T-cell (primary cell): Measurements from ENCODE around the gene CDHR1. TPM values are rescaled to one million over a fixed set of nuclear protein-coding genes. Genes with fewer than 3 reads are reported as not detected.

Experiments
- ATAC-seq, 4 experiments: fragments of 200-7000 bp in 3 of 4; fragments of 150-1000 bp in 1 of 4; cut with Tn5 transposase; replicated peaks in 1 of 4; 1 replicate in 3 of 4; 2 replicates in 1 of 4; pipeline ENCODE4 v1.10.0; 2021; ENCODE audit warnings: moderate library complexity in 3 of 4, mild to moderate bottlenecking in 2 of 4, moderate number of reproducible peaks in 1 of 4
- CTCF ChIA-PET, 2 donors: fragments of 300-600 bp; sonication (Branson Sonifier 250); formaldehyde crosslinking; loops; one replicate each; lab custom pipeline; 2022; ENCODE audit warnings: antibody characterized with exemption in 2 of 2; lab: Charles Lee
- POLR2A ChIA-PET, 2 donors: fragments of 300-600 bp; sonication (Branson Sonifier 250); formaldehyde crosslinking; loops; one replicate each; lab custom pipeline; 2022; ENCODE audit warnings: antibody characterized with exemption in 2 of 2; lab: Charles Lee
- DNase-seq, 35 experiments: peaks; one replicate each; pipeline versions ENCODE4 v3.0.0 to v3.0.0-alpha.2; 2013 to 2023
- H3K27ac ChIP-seq: one replicate; pipeline ENCODE4 v1.5.1; 2013; ENCODE audit warnings: low read length
- H3K27me3 ChIP-seq, 2 experiments: replicated peaks in 1 of 2; 1 replicate in 1 of 2; 2 replicates in 1 of 2; pipeline versions ENCODE4 v1.6.1 to v1.7.0; 2013; ENCODE audit warnings: low read length in 1 of 2, mixed read lengths in 1 of 2; ENCODE audit not compliant: control insufficient read depth in 2 of 2, insufficient read depth in 2 of 2; ENCODE audit errors: extremely low read depth in 1 of 2
- H3K36me3 ChIP-seq, 2 donors: 1 replicate in 1 of 2; 2 replicates in 1 of 2; pipeline versions ENCODE4 v1.6.1 to v1.7.0; 2013; ENCODE audit warnings: low read length in 1 of 2; ENCODE audit not compliant: control insufficient read depth in 2 of 2, insufficient read depth in 1 of 2; ENCODE audit errors: extremely low read depth in 1 of 2
- H3K4me1 ChIP-seq, 2 experiments: 1 replicate in 1 of 2; 2 replicates in 1 of 2; pipeline versions ENCODE4 v1.6.1 to v1.7.0; 2013; ENCODE audit warnings: low read length in 2 of 2, mixed read lengths in 1 of 2; ENCODE audit not compliant: insufficient read depth in 2 of 2, control insufficient read depth in 1 of 2; ENCODE audit errors: extremely low read depth in 1 of 2
- H3K4me3 ChIP-seq, 2 donors: 1 replicate in 1 of 2; 2 replicates in 1 of 2; pipeline versions ENCODE4 v1.5.1 to v1.7.0; 2013; ENCODE audit warnings: mild to moderate bottlenecking in 2 of 2, low read length in 1 of 2, moderate library complexity in 1 of 2; ENCODE audit not compliant: control insufficient read depth in 1 of 2; ENCODE audit errors: extremely low read depth in 1 of 2
- H3K9me3 ChIP-seq: 2 replicates; pipeline ENCODE4 v1.7.0; 2013
- H3K27ac Mint-ChIP-seq, 2 donors: one replicate each; pipeline ENCODE4 v1.8.0; 2020 to 2021; ENCODE audit warnings: mild to moderate bottlenecking in 2 of 2, mixed read lengths in 2 of 2
- H3K27me3 Mint-ChIP-seq, 2 donors: one replicate each; pipeline ENCODE4 v1.8.0; 2021 to 2022; ENCODE audit warnings: mixed read lengths in 2 of 2
- H3K36me3 Mint-ChIP-seq: one replicate; pipeline ENCODE4 v1.8.0; 2021; ENCODE audit warnings: mixed read lengths
- H3K4me1 Mint-ChIP-seq, 3 donors: one replicate each; pipeline ENCODE4 v1.8.0; 2020 to 2022; ENCODE audit warnings: mixed read lengths in 3 of 3, mild to moderate bottlenecking in 1 of 3
- H3K4me3 Mint-ChIP-seq, 3 donors: one replicate each; pipeline ENCODE4 v1.8.0; 2020 to 2022; ENCODE audit warnings: mild to moderate bottlenecking in 3 of 3, mixed read lengths in 3 of 3, moderate library complexity in 3 of 3
- H3K9me3 Mint-ChIP-seq, 3 donors: one replicate each; pipeline ENCODE4 v1.8.0; 2020 to 2022; ENCODE audit warnings: mixed read lengths in 3 of 3
- WGBS: methylation state at CpG from one replicate; pipeline ENCODE4 v1.1.5; 2013; ENCODE audit warnings: missing lambda C conversion rate; ENCODE audit not compliant: insufficient coverage; 5-methylcytosine and 5-hydroxymethylcytosine counted together
- total RNA-seq, 35 experiments: library from RNA in 6 of 35; stranded (reverse) in 6 of 35; fragments of 120-200 nt in 1 of 35; gene quantifications; one replicate each; pipeline versions ENCODE4 v1.2.1 to v1.2.4 and lab custom pipeline; 2013 to 2026

The CDHR1 gene
- total RNA-seq, 5 donors from 2014 or later (not counting 1 experiment from before 2014, with no cell fraction given) = 0.41 to 2.1 (median 1.1) TPM

DNA sequence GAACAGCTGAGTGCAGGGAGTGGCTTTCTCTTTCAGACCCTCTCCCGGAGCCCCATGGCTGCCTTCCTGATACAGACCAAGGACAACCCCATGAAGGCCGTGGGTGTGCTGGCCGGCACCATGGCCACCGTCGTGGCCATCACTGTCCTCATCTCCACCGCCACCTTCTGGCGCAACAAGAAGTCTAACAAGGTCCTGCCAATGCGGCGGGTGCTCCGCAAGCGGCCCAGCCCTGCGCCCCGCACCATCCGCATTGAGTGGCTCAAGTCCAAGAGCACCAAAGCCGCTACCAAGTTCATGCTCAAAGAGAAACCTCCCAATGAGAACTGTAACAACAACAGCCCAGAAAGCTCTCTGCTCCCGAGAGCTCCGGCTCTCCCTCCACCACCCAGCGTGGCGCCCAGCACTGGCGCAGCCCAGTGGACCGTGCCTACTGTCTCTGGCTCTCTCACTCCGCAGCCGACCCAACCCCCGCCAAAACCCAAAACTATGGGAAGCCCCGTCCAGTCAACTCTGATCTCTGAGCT is 19.8 kb downstream of the CDHR1 start:
- Histone ChIP-seq H3K27me3 (peaks cover 0 to 12% of the 10 kb centered on the region in 2 experiments), H3K4me3 (no peak overlapping the region), H3K27ac (no peak overlapping the region), H3K36me3 (no peaks in the 10 kb centered on the region), H3K9me3 (no peaks in the 10 kb centered on the region), H3K4me1 (no peaks in the 10 kb centered on the region)
- Mint-ChIP-seq H3K27ac (no peak overlapping the region), H3K4me3 (peak overlapping the region in 1 of 3 donors; percentile 47), H3K36me3 (no peaks in the 10 kb centered on the region), H3K27me3 (peaks cover 0 to 4% of the 10 kb centered on the region in 2 donors), H3K4me1 (no peaks in the 10 kb centered on the region), H3K9me3 (peaks cover 0 to under 1% (median 0%) of the 10 kb centered on the region in 3 donors)
- WGBS = 84% methylated on average over 19 of the region's 25 CpGs
- ATAC-seq (no peak), DNase-seq (no peak)
- POLR2A ChIA-PET = no interaction called here
- CTCF ChIA-PET = interaction anchor here in 1 of 2 donors (0.6 kb wide), 1 partner anchor 66 kb away, joined by 3 read pairs; no protein-coding TSS in a partner anchor

DNA sequence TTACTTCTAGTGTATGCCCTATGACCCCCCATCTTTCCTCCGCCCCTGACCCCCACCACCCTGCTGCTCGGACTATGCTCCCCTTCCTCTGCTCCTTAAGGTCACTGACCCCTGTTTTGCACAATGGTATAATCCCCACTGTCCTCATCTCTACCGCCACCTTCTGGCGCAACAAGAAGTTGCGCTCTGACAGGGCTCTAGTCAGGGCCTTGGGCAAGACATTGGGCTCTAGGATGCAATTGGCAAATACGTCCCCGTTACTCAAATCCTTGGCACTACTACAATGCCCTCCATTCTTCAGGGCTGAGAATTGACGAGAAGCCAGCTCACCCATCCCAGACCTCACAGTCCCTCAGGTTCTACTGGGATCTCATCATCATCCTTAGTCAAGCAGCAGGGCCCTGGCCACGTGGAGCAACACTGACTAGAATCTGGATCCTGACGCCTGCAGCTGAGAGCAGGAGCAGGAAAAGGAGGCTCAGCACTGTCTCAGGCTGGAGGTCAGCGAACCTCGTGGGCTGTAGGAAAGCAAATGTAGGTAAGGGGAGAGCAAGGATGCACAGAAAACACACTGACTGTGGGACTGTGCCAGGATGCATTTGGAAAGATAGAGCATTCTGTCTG is 20.4 kb downstream of the CDHR1 start:
- peak in 14 of 35 experiments; percentile 12 to 47 (median 21) for DNase-seq
- Mint-ChIP-seq H3K27ac (no peak overlapping the region), H3K4me1 (no peaks in the 10 kb centered on the region), H3K4me3 (peak overlapping the region in 1 of 3 donors; percentile 47), H3K9me3 (peaks cover 0 to 6% (median 4%) of the 10 kb centered on the region in 3 donors), H3K27me3 (peaks cover 2 to 4% of the 10 kb centered on the region in 2 donors), H3K36me3 (no peaks in the 10 kb centered on the region)
- Histone ChIP-seq H3K27me3 (peaks cover 0 to 12% of the 10 kb centered on the region in 2 experiments), H3K9me3 (no peaks in the 10 kb centered on the region), H3K27ac (no peak overlapping the region), H3K4me1 (no peaks in the 10 kb centered on the region), H3K36me3 (no peaks in the 10 kb centered on the region), H3K4me3 (no peak overlapping the region)
- ChIA-PET CTCF (interaction anchor here (0.6 to 0.9 kb wide), 3 partner anchors 9 to 67 kb away, joined by 3 to 10 read pairs (median 3); no protein-coding TSS in a partner anchor), POLR2A (interaction anchor here in 1 of 2 donors (0.7 kb wide), 1 partner anchor 46 kb away, joined by 3 read pairs; no protein-coding TSS in a partner anchor)
- 57% methylated on average over 9 of the region's 12 CpGs for WGBS
- peak in 2 of 4 experiments; percentile 40 to 62 for ATAC-seq

DNA sequence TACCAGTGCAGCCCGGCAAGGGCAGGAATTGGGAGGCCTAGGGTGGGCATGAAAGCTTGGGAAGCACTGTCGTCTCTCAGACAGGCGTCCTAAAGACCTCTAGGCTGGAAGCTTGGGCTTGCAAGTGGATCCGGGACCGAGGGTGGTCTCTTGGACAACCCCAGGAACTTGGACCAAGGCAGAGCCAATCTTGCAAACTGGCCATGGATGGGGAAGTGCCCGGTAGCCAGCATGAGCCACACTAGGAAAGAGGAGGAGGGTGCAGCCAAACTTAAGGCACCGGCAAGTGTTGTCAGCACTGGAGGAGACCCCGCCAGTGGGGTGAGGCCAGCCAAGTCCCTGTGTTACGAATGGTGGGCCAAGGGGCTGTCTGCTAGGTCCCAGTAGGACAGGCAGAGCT is 22.5 kb downstream of the CDHR1 start:
- POLR2A ChIA-PET = no interaction called here
- Histone ChIP-seq H3K4me3 (no peak overlapping the region), H3K27me3 (peaks cover 0 to 7% of the 10 kb centered on the region in 2 experiments), H3K4me1 (no peaks in the 10 kb centered on the region), H3K27ac (no peak overlapping the region), H3K36me3 (no peaks in the 10 kb centered on the region), H3K9me3 (no peaks in the 10 kb centered on the region)
- Mint-ChIP-seq H3K4me1 (no peaks in the 10 kb centered on the region), H3K4me3 (no peak overlapping the region), H3K36me3 (no peaks in the 10 kb centered on the region), H3K27me3 (peaks cover 11 to 12% of the 10 kb centered on the region in 2 donors), H3K27ac (no peak overlapping the region), H3K9me3 (peaks cover 0 to 6% (median 4%) of the 10 kb centered on the region in 3 donors)
- no peak for ATAC-seq
- CTCF ChIA-PET = interaction anchor here (0.8 to 1.2 kb wide), 3 partner anchors 8 to 32 kb away, joined by 3 read pairs; partner anchors contain the start of gene LRIT2 (in 1 of the 2)
- no peak for DNase-seq
- 79% methylated on average over 9 of the region's 9 CpGs for WGBS

DNA sequence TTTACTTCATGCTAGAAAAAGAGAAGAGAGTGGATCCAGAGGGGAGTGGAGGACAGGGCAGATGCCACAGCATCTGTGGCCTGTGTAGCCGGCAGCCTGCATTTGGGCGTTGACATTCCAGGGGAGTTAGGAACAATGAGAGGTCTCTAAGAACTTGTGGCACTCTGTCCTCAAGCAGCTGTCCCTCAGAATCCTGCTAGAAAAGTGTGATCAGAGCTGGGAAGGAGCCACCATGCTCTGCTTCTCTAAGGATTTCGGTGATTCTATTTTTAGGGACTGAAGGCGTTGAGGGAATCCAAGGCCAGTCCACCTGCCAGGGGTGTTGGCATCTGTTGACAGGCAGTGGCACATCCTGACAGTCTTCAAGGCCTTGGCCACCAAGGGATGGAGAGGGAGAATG is 23.4 kb downstream of the CDHR1 start:
- Histone ChIP-seq H3K4me3 (no peak overlapping the region), H3K4me1 (no peaks in the 10 kb centered on the region), H3K36me3 (no peaks in the 10 kb centered on the region), H3K27me3 (peaks cover 0 to 13% of the 10 kb centered on the region in 2 experiments), H3K27ac (no peak overlapping the region), H3K9me3 (no peaks in the 10 kb centered on the region)
- H3K9me3 Mint-ChIP-seq = peaks cover 0 to 6% (median 4%) of the 10 kb centered on the region in 3 donors
- ATAC-seq = no peak
- peak in 1 of 35 experiments; percentile 17 for DNase-seq
- WGBS = 98% methylated on average over 4 of the region's 4 CpGs
- H3K4me1 Mint-ChIP-seq = no peaks in the 10 kb centered on the region
- ChIA-PET POLR2A (no interaction called here), CTCF (interaction anchor here in 1 of 2 donors (0.5 kb wide), 1 partner anchor 25 kb away, joined by 3 read pairs; no protein-coding TSS in a partner anchor)
- no peaks in the 10 kb centered on the region for H3K36me3 Mint-ChIP-seq
- H3K27ac Mint-ChIP-seq = no peak overlapping the region
- peaks cover 12 to 18% of the 10 kb centered on the region in 2 donors for H3K27me3 Mint-ChIP-seq
- H3K4me3 Mint-ChIP-seq = no peak overlapping the region

DNA sequence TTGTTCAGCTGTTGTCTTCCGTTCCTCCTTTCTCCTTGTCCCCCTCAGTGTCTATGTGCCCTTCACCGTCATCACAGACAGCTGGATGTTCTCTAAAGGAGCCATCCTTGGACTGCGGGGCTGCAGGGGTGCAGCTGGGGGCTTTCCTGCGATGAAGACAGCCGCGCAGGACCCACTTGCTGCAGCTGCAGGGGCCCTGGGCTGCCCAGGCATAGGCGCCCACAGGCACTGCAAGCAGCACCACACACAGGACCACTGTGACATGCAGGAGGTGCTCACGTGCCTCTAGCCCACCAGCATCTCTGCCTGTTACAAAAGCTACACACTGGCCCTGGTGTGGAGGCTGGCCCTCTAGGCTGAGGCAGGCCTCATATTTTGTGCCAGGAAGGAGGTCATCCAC is 27.6 kb downstream of the CDHR1 start:
- H3K4me3 Mint-ChIP-seq = no peak overlapping the region
- 79% methylated on average over 7 of the region's 8 CpGs for WGBS
- peaks cover 0 to 6% (median 4%) of the 10 kb centered on the region in 3 donors for H3K9me3 Mint-ChIP-seq
- no peaks in the 10 kb centered on the region for H3K4me1 Mint-ChIP-seq
- no peaks in the 10 kb centered on the region for H3K36me3 ChIP-seq
- H3K27me3 ChIP-seq = peaks cover 0 to 22% of the 10 kb centered on the region in 2 experiments
- DNase-seq (no peak), ATAC-seq (no peak)
- POLR2A ChIA-PET = no interaction called here
- H3K27me3 Mint-ChIP-seq = peaks cover 22 to 33% of the 10 kb centered on the region in 2 donors
- no peak overlapping the region for H3K27ac ChIP-seq
- H3K36me3 Mint-ChIP-seq = no peaks in the 10 kb centered on the region
- H3K27ac Mint-ChIP-seq = no peak overlapping the region
- no peak overlapping the region for H3K4me3 ChIP-seq
- no peaks in the 10 kb centered on the region for H3K4me1 ChIP-seq
- CTCF ChIA-PET = no interaction called here
- no peaks in the 10 kb centered on the region for H3K9me3 ChIP-seq

DNA sequence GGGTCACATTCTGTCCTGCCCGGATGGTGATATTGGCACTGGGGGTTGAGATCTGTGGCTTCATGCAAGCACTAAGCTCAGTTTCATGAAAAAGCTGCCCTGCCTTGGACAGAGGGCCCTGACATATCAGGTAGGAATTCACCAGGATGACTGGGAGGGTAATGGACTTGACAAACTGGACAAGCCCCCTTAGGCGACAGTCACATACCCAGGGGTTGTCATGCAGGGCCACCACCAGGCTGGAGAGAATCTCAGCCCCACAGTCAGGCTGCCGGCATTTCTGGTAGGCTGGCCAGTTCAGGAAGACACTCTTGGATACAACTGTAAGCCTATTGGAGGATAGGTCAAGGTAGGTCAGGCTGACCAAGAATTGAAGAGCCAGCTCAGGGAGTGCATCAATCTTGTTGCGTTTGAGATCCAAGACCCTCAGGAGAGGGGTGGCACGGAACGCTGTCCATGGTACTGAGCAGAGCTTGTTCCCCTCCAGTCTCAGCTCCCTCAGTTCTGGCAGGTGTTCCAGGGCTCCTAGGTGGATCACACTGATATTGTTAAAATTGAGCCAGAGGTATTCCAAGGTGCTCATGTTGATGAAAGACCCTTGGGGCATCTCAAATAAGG is 30.2 kb downstream of the CDHR1 start:
- ATAC-seq (no peak), DNase-seq (no peak)
- Histone ChIP-seq H3K27me3 (peaks cover 2 to 22% of the 10 kb centered on the region in 2 experiments), H3K27ac (no peak overlapping the region), H3K9me3 (no peaks in the 10 kb centered on the region), H3K4me1 (no peaks in the 10 kb centered on the region), H3K36me3 (no peaks in the 10 kb centered on the region), H3K4me3 (no peak overlapping the region)
- H3K4me1 Mint-ChIP-seq = no peaks in the 10 kb centered on the region
- CTCF ChIA-PET = interaction anchor here in 1 of 2 donors (1.2 kb wide), 1 partner anchor 8 kb away, joined by 3 read pairs; no protein-coding TSS in a partner anchor
- no peaks in the 10 kb centered on the region for H3K36me3 Mint-ChIP-seq
- WGBS = 48% methylated on average over 6 of the region's 6 CpGs
- no peak overlapping the region for H3K4me3 Mint-ChIP-seq
- POLR2A ChIA-PET = no interaction called here
- peaks cover 0 to 2% (median under 1%) of the 10 kb centered on the region in 3 donors for H3K9me3 Mint-ChIP-seq
- H3K27me3 Mint-ChIP-seq = peaks cover 35 to 37% of the 10 kb centered on the region in 2 donors
- no peak overlapping the region for H3K27ac Mint-ChIP-seq
